Neural progenitor cell (in vitro differentiated cells): ENCODE data around the gene PIK3R4. TPM values are rescaled to one million over a fixed set of nuclear protein-coding genes. Genes with fewer than 3 reads are reported as not detected.

ENCODE experiments used
- DNase-seq: peaks from one replicate; pipeline ENCODE4 v3.0.0-alpha.2; 2016; ENCODE audit warnings: low spot score
- H2AFZ ChIP-seq: fragments of 200-600 bp; sonication (generic); replicated peaks from 2 replicates; pipeline ENCODE4 v1.6.1; 2016; ENCODE audit warnings: antibody characterized with exemption
- H3F3A ChIP-seq: fragments of 200-600 bp; sonication (generic); 2 replicates; pipeline ENCODE4 v1.6.1; 2016; ENCODE audit warnings: antibody characterized with exemption, low read depth
- H3K27ac ChIP-seq: fragments of 200-600 bp; sonication (generic); 2 replicates; pipeline ENCODE4 v1.5.1; 2016; ENCODE audit warnings: mild to moderate bottlenecking
- H3K27me3 ChIP-seq: fragments of 200-600 bp; sonication (generic); 2 replicates; pipeline ENCODE4 v1.6.1; 2016; ENCODE audit warnings: mild to moderate bottlenecking, moderate library complexity
- H3K36me3 ChIP-seq: fragments of 200-600 bp; sonication (generic); 2 replicates; pipeline ENCODE4 v1.5.1; 2016
- H3K4me1 ChIP-seq: fragments of 200-600 bp; sonication (generic); 2 replicates; pipeline ENCODE4 v1.6.1; 2016; ENCODE audit warnings: mixed run types
- H3K4me2 ChIP-seq: fragments of 200-600 bp; sonication (generic); 2 replicates; pipeline ENCODE4 v1.6.1; 2016
- H3K4me3 ChIP-seq: fragments of 200-600 bp; sonication (generic); 2 replicates; pipeline ENCODE4 v1.5.1; 2016
- H3K79me2 ChIP-seq: fragments of 200-600 bp; sonication (generic); 2 replicates; pipeline ENCODE4 v1.6.1; 2016; ENCODE audit warnings: low read depth
- H3K9ac ChIP-seq: fragments of 200-600 bp; sonication (generic); 2 replicates; pipeline ENCODE4 v1.6.1; 2016
- H3K9me3 ChIP-seq: fragments of 200-600 bp; sonication (generic); 2 replicates; pipeline ENCODE4 v1.5.1; 2016; ENCODE audit warnings: low read depth
- H4K20me1 ChIP-seq: fragments of 200-600 bp; sonication (generic); 2 replicates; pipeline ENCODE4 v1.6.1; 2016; ENCODE audit warnings: low read depth
- H3K27ac Mint-ChIP-seq: 3 replicates; pipeline ENCODE4 v1.8.0; 2021; ENCODE audit warnings: mixed read lengths
- H3K27me3 Mint-ChIP-seq: 2 replicates; pipeline ENCODE4 v1.8.0; 2022; ENCODE audit warnings: low read depth, mild to moderate bottlenecking, inconsistent platforms, moderate library complexity, mixed read lengths; ENCODE audit not compliant: insufficient read depth
- H3K36me3 Mint-ChIP-seq: 3 replicates; pipeline ENCODE4 v1.8.0; 2021; ENCODE audit warnings: mixed read lengths
- H3K4me1 Mint-ChIP-seq: 3 replicates; pipeline ENCODE4 v1.8.0; 2021; ENCODE audit warnings: mixed read lengths
- H3K4me3 Mint-ChIP-seq: 3 replicates; pipeline ENCODE4 v1.8.0; 2021; ENCODE audit warnings: mild to moderate bottlenecking, moderate library complexity, mixed read lengths
- H3K9me3 Mint-ChIP-seq: 3 replicates; pipeline ENCODE4 v1.8.0; 2020; ENCODE audit warnings: mixed read lengths
- EZH2 ChIP-seq: fragments of 200-600 bp; sonication (generic); IDR thresholded peaks from 2 replicates; pipeline ENCODE4 v1.6.1; 2017; ENCODE audit warnings: antibody characterized with exemption, mild to moderate bottlenecking, moderate library complexity
- EZH2phosphoT487 ChIP-seq: fragments of 200-600 bp; sonication (generic); IDR thresholded peaks from 2 replicates; pipeline ENCODE4 v1.6.1; 2017; ENCODE audit warnings: antibody characterized with exemption
- total RNA-seq: library from RNA; depleted of rRNA; stranded (reverse); fragments of >200 nt; gene quantifications from 2 replicates; pipeline ENCODE4 v1.2.3, GENCODE V29; 2015; ENCODE audit warnings: low replicate concordance
- TF ChIP-seq, protein P1 (sequence below): fragments of 200-600 bp; sonication (generic); IDR thresholded peaks from 2 replicates; pipeline ENCODE4 v1.5.1; 2017; ENCODE audit warnings: antibody characterized with exemption, mild to moderate bottlenecking

The PIK3R4 gene
- total RNA-seq, 1 donor from 2014 or later = 65.8 TPM

DNA sequence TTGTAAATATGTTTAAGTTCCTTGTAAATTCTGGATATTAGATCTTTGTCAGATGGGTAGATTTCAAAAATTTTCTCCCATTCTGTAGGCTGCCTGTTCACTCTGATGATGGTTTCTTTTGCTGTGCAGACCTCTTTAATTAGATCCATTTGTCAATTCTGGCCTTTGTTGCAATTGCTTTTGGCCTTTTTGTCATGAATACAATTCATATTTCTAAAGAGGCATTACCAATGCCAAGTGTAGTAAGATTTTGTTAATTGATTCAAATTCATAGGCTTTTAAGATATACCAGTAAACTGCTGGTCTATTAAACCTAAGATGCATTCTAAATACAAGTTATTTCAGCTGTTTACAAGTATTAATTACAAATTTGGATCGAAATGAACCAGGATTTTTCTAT lies 31.0 kb downstream of the PIK3R4 start:
- peaks cover 16% of the 10 kb centered on the region for H3K36me3 ChIP-seq
- Mint-ChIP-seq H3K4me3 (no peak overlapping the region), H3K27me3 (no peaks in the 10 kb centered on the region), H3K27ac (no peak overlapping the region), H3K9me3 (no peaks in the 10 kb centered on the region), H3K36me3 (peaks cover 19% of the 10 kb centered on the region), H3K4me1 (no peaks in the 10 kb centered on the region)
- no peaks in the 10 kb centered on the region for H4K20me1 ChIP-seq
- H3K27me3 ChIP-seq = no peaks in the 10 kb centered on the region
- no peak overlapping the region for H3K4me3 ChIP-seq
- H3F3A ChIP-seq = no peaks in the 10 kb centered on the region
- H3K4me1 ChIP-seq = no peaks in the 10 kb centered on the region
- H3K4me2 ChIP-seq = no peak overlapping the region
- H3K9me3 ChIP-seq = no peaks in the 10 kb centered on the region
- no peak overlapping the region for H2AFZ ChIP-seq
- TF ChIP-seq EZH2 (no peak), EZH2phosphoT487 (no peak)
- TF ChIP-seq, protein P1, sequence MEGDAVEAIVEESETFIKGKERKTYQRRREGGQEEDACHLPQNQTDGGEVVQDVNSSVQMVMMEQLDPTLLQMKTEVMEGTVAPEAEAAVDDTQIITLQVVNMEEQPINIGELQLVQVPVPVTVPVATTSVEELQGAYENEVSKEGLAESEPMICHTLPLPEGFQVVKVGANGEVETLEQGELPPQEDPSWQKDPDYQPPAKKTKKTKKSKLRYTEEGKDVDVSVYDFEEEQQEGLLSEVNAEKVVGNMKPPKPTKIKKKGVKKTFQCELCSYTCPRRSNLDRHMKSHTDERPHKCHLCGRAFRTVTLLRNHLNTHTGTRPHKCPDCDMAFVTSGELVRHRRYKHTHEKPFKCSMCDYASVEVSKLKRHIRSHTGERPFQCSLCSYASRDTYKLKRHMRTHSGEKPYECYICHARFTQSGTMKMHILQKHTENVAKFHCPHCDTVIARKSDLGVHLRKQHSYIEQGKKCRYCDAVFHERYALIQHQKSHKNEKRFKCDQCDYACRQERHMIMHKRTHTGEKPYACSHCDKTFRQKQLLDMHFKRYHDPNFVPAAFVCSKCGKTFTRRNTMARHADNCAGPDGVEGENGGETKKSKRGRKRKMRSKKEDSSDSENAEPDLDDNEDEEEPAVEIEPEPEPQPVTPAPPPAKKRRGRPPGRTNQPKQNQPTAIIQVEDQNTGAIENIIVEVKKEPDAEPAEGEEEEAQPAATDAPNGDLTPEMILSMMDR = no peak
- H3K9ac ChIP-seq = no peak overlapping the region
- DNase-seq = no peak
- H3K27ac ChIP-seq = no peak overlapping the region
- H3K79me2 ChIP-seq = no peaks in the 10 kb centered on the region

GRCh38 chr3:130712718-130713423 lies 33.8 kb downstream of the PIK3R4 start:
- no peak for DNase-seq
- Mint-ChIP-seq H3K27me3 (no peaks in the 10 kb centered on the region), H3K27ac (no peak overlapping the region), H3K36me3 (peaks cover 15% of the 10 kb centered on the region), H3K9me3 (no peaks in the 10 kb centered on the region), H3K4me1 (no peaks in the 10 kb centered on the region), H3K4me3 (no peak overlapping the region)
- H3K79me2 ChIP-seq = no peaks in the 10 kb centered on the region
- TF ChIP-seq EZH2 (no peak), EZH2phosphoT487 (no peak)
- TF ChIP-seq, protein P1 = no peak
- no peaks in the 10 kb centered on the region for H3K9me3 ChIP-seq
- H3K9ac ChIP-seq = no peak overlapping the region
- peaks cover 16% of the 10 kb centered on the region for H3K36me3 ChIP-seq
- no peak overlapping the region for H3K27ac ChIP-seq
- H3K4me3 ChIP-seq = no peak overlapping the region
- H4K20me1 ChIP-seq = no peaks in the 10 kb centered on the region
- H3F3A ChIP-seq = no peaks in the 10 kb centered on the region
- no peak overlapping the region for H3K4me2 ChIP-seq
- no peaks in the 10 kb centered on the region for H3K27me3 ChIP-seq
- no peak overlapping the region for H2AFZ ChIP-seq
- no peaks in the 10 kb centered on the region for H3K4me1 ChIP-seq

DNA sequence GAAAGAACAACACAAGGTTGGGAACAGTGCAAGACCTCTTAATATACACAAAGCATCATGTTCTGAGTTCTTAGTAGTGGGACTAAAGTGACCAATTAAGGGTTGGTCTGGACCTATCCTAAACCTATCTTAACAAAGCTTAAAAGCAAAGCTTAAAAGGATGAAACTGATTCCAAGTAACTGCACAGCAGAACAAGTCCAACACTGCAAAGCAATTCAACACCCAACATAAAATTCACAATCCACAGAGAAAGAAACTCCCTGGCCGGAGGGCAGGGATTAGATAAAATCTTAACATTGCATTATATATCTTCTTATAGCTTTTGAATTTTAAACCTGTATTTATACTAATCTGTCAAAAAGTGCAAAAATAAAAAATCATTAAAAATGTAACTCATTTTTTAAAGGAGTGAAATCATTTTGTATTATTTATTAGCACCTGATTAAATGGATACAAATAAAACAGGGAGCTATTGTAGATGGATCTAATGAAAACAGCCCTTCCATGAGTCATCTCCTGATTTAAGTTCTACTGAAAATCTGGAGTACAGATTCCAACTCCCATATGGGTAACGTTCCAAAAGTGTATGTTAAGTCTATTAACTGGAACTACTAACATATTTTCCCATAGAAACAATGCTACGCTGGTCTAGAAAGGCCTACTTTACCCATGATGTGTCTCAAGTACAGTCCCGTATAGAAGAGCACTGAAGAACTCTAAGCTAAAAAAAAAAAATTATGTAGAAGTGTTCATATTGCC lies 34.9 kb downstream of the PIK3R4 start:
- no peaks in the 10 kb centered on the region for H3K27me3 ChIP-seq
- H3K4me1 Mint-ChIP-seq = no peaks in the 10 kb centered on the region
- no peak overlapping the region for H3K4me3 ChIP-seq
- H3K27ac ChIP-seq = no peak overlapping the region
- H3K27ac Mint-ChIP-seq = no peak overlapping the region
- no peak for DNase-seq
- H2AFZ ChIP-seq = no peak overlapping the region
- H3K9me3 Mint-ChIP-seq = no peaks in the 10 kb centered on the region
- no peaks in the 10 kb centered on the region for H4K20me1 ChIP-seq
- H3K4me1 ChIP-seq = no peaks in the 10 kb centered on the region
- no peak overlapping the region for H3K4me2 ChIP-seq
- peaks cover 15% of the 10 kb centered on the region for H3K36me3 Mint-ChIP-seq
- H3K9ac ChIP-seq = no peak overlapping the region
- H3K27me3 Mint-ChIP-seq = no peaks in the 10 kb centered on the region
- no peaks in the 10 kb centered on the region for H3K79me2 ChIP-seq
- no peak for TF ChIP-seq EZH2
- no peak for TF ChIP-seq EZH2phosphoT487
- TF ChIP-seq, protein P1 = no peak
- no peaks in the 10 kb centered on the region for H3K9me3 ChIP-seq
- H3K36me3 ChIP-seq = peaks cover 13% of the 10 kb centered on the region
- no peak overlapping the region for H3K4me3 Mint-ChIP-seq
- no peaks in the 10 kb centered on the region for H3F3A ChIP-seq
